K562 (cell line): ENCODE results near the gene COL4A1. TPM values are rescaled to one million over a fixed set of nuclear protein-coding genes. Genes with fewer than 3 reads are reported as not detected.

Experiments
- ATAC-seq: fragments of 200-7000 bp; cut with Tn5 transposase; 3 replicates; pipeline ENCODE4 v1.9.1; 2020; ENCODE audit warnings: moderate library complexity
- BruUV-seq: library from RNA; stranded (reverse); fragments of 400-500 nt; replicated peaks from 2 replicates; lab custom pipeline; 2021; lab: Mats Ljungman, UMichigan
- CTCF ChIA-PET: fragments of 300-600 bp; formaldehyde crosslinking; extraction: SDS; loops from one replicate; lab custom pipeline; 2021; ENCODE audit warnings: low intra/inter-chr PET ratio; lab: Yijun Ruan, JAX
- POLR2A ChIA-PET: fragments of 300-600, 350-650 bp; sonication (Branson Sonifier 250); formaldehyde crosslinking; extraction: SDS; loops from one replicate; lab custom pipeline; 2021; ENCODE audit warnings: antibody characterized with exemption, inconsistent platforms; lab: Yijun Ruan, JAX
- DNase-seq, 4 experiments: peaks; one replicate each; pipeline versions ENCODE4 v3.0.0 to v3.0.0-alpha.2; 2011 to 2018; ENCODE audit warnings: low spot score in 3 of 4, mixed read lengths in 3 of 4; ENCODE audit errors: extremely low read depth in 1 of 4
- FAIRE-seq: peaks from 2 replicates; lab custom pipeline; 2011; peaks lifted over from hg19 to GRCh38; lab: Jason Lieb, UNC
- H2AFZ ChIP-seq: 2 replicates; pipeline ENCODE4 v1.6.0; 2011; ENCODE audit warnings: low read depth, low read length, control low read depth, inconsistent platforms
- H3K27ac ChIP-seq: fragments of 200-600 bp; 3 replicates; pipeline ENCODE4 v1.8.0; 2011; ENCODE audit warnings: low read depth, mild to moderate bottlenecking, control low read depth, inconsistent platforms, low read length, moderate library complexity, mixed read lengths; ENCODE audit errors: extremely low read depth
- H3K27me3 ChIP-seq, 2 experiments: fragments of 300-600 bp in 1 of 2; 2 replicates in 1 of 2; 3 replicates in 1 of 2; pipeline versions ENCODE4 v1.6.0 to v1.8.0; 2011; ENCODE audit warnings: inconsistent platforms in 2 of 2, low read length in 2 of 2, mild to moderate bottlenecking in 1 of 2, mixed read lengths in 1 of 2, moderate library complexity in 1 of 2; ENCODE audit not compliant: control insufficient read depth in 2 of 2, insufficient read depth in 2 of 2
- H3K36me3 ChIP-seq: fragments of 300-600 bp; 3 replicates; pipeline ENCODE4 v1.8.0; 2011; ENCODE audit warnings: mild to moderate bottlenecking, low read length, inconsistent platforms; ENCODE audit not compliant: control insufficient read depth, insufficient read depth
- H3K4me1 ChIP-seq, 2 experiments: fragments of 200-600 bp in 1 of 2; replicated peaks in 1 of 2; 2 replicates in 1 of 2; 3 replicates in 1 of 2; pipeline versions ENCODE4 v1.5.1 to v1.8.0; 2011; ENCODE audit warnings: inconsistent platforms in 2 of 2, low read length in 2 of 2, mild to moderate bottlenecking in 1 of 2, mixed read lengths in 1 of 2, moderate library complexity in 1 of 2; ENCODE audit not compliant: control insufficient read depth in 2 of 2, insufficient read depth in 2 of 2
- H3K4me2 ChIP-seq: 2 replicates; pipeline ENCODE4 v1.6.1; 2011; ENCODE audit warnings: low read length, control low read depth, inconsistent platforms, mixed read lengths; ENCODE audit not compliant: insufficient read depth
- H3K4me3 ChIP-seq: fragments of 200-600 bp; sonication (generic), shearing (Covaris generic); 2 replicates; pipeline ENCODE4 v1.5.1; 2016; ENCODE audit warnings: control low read depth, inconsistent platforms
- H3K79me2 ChIP-seq: fragments of 200-600 bp; 3 replicates; pipeline ENCODE4 v1.8.0; 2011; ENCODE audit warnings: low read length, inconsistent platforms; ENCODE audit not compliant: control insufficient read depth, insufficient read depth
- H3K9ac ChIP-seq, 2 experiments: 2 replicates each; pipeline versions ENCODE4 v1.6.0 to v1.6.1; 2011; ENCODE audit warnings: low read depth in 2 of 2, low read length in 2 of 2, control low read depth in 1 of 2, inconsistent platforms in 1 of 2, mild to moderate bottlenecking in 1 of 2, mixed read lengths in 1 of 2; ENCODE audit not compliant: insufficient read depth in 1 of 2
- H3K9me1 ChIP-seq: one replicate; pipeline ENCODE4 v1.6.0; 2011; ENCODE audit warnings: inconsistent platforms, mild to moderate bottlenecking, low read length, moderate library complexity; ENCODE audit not compliant: control insufficient read depth, insufficient read depth
- H3K9me3 ChIP-seq: replicated peaks from 2 replicates; pipeline ENCODE4 v1.5.1; 2011; ENCODE audit warnings: low read depth, low read length, inconsistent platforms; ENCODE audit not compliant: control insufficient read depth, insufficient read depth
- H4K20me1 ChIP-seq: replicated peaks from 2 replicates; pipeline ENCODE4 v1.6.1; 2011; ENCODE audit warnings: low read length, inconsistent platforms, mixed read lengths; ENCODE audit not compliant: control insufficient read depth, insufficient read depth
- GTF2A2 ChIP-seq: IDR thresholded peaks from 2 replicates; pipeline ENCODE4 v1.6.1; 2016; ENCODE audit warnings: mild to moderate bottlenecking, missing genetic modification characterization, missing compliant biosample characterization
- PTBP1 ChIP-seq: fragments of 200-400 bp; formaldehyde crosslinking; IDR thresholded peaks from 2 replicates; pipeline ENCODE4 v1.6.1; 2017; ENCODE audit warnings: low read depth, low read length
- TBP ChIP-seq: optimal IDR thresholded peaks from 2 replicates; pipeline ENCODE3; 2011; ENCODE audit warnings: low read depth, low read length, improper control_type of control experiment
- ZNF511 ChIP-seq: sonication (generic); formaldehyde crosslinking; IDR thresholded peaks from 2 replicates; pipeline ENCODE4 v1.8.0; 2022; ENCODE audit warnings: mild to moderate bottlenecking, missing genetic modification reagents
- WGBS: fragments of 100-300 bp; shearing (Covaris generic); methylation state at CpG from one replicate; pipeline ENCODE4 v1.1.6; 2016; ENCODE audit warnings: low coverage, mixed read lengths; ENCODE audit not compliant: insufficient coverage; ENCODE audit errors: missing lambda C conversion rate; 5-methylcytosine and 5-hydroxymethylcytosine counted together
- in situ Hi-C: fragments of 300-500 bp; cut with MboI; formaldehyde crosslinking; loops from 4 replicates; pipeline ENCODE4 v1.15.0; 2018; ENCODE audit warnings: inconsistent platforms, mixed read lengths
- intact Hi-C: fragments of 100-400 bp; cut with micrococcal nuclease; formaldehyde crosslinking; loops from 2 replicates; pipeline ENCODE4 v1.14.2; 2022
- polyA plus RNA-seq, 8 experiments: library from polyadenylated mRNA; depleted of rRNA in 4 of 8; stranded (reverse) in 5 of 8; unstranded in 3 of 8; fragments of >200 nt; fragmentation: Nextera tagmentation in 2 of 8; fragmentation: Illumina TruSeq in 1 of 8; extraction: Ambion mirVana in 2 of 8; extraction: Trizol in 1 of 8; gene quantifications; 2 replicates each; pipeline versions ENCODE4 v1.2.1 to v1.2.3, GENCODE V29; 2011 to 2014; ENCODE audit warnings: inconsistent platforms in 1 of 8, missing spikeins in 1 of 8
- total RNA-seq, 7 experiments: library from RNA; depleted of rRNA in 6 of 7; stranded (reverse); fragments of >200 nt in 6 of 7; fragmentation: Illumina TruSeq in 2 of 7; extraction: Trizol in 2 of 7; gene quantifications; 2 replicates each; pipeline versions ENCODE4 v1.2.1 to v1.2.3, GENCODE V29; 2011 to 2021; ENCODE audit warnings: low replicate concordance in 1 of 7
- TF ChIP-seq, protein P1 (sequence below): sonication (generic); formaldehyde crosslinking; IDR thresholded peaks from 2 replicates; pipeline ENCODE4 v1.8.0; 2022; ENCODE audit warnings: mild to moderate bottlenecking, low read depth, missing genetic modification reagents
- TF ChIP-seq, protein P2 (sequence below): fragments of 450-650 bp; IDR thresholded peaks from 2 replicates; pipeline ENCODE4 v1.7.0; 2016; ENCODE audit warnings: borderline replicate concordance

The COL4A1 gene
- total and polyA plus RNA-seq, 9 of the 15 experiments (the other 6 are each of a cell fraction or from before 2014, with no cell fraction given): 0.35 TPM; not detected in 8

DNA sequence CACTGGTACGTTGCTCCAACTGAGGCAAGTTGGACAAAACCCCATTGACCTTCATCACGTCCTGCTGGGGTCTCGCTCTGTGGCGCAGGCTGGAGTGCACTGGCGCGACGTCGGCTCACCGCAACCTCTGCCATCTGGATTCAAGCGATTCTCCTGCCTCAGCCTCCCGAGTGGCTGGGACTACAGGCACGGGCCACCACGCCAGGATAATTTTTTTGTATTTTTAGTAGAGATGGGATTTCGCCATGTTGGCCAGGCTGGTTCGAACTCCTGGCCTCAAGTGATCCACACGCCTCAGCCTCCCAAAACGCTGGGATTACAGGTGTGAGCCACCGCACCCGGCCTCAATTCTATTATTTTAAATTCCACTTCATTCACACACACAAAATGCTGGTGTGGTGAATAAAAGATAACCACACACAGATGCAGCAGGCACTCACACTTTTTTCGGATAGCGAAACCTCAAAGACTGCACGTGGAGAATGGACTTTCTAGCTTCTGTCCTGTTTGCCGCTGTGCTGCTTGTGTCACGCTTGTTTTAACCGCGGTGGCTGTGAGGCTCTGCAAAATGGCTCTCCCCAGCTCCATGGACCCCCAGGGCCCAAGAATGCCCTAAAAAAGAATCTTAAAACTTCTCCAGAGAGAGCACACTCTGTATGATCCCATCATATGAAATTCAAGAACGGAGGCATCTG is 58.4 kb downstream of the COL4A1 start:
- POLR2A ChIA-PET: no interaction called here
- DNase-seq (no peak), ATAC-seq (no peak), FAIRE-seq (no peak)
- intact Hi-C loops: no loop called here
- BruUV-seq: no TSS peak
- Histone ChIP-seq H3K4me1 (no peaks in the 10 kb centered on the region), H3K9me3 (no peaks in the 10 kb centered on the region), H3K9me1 (no peaks in the 10 kb centered on the region), H2AFZ (no peak overlapping the region), H3K27me3 (peaks cover 0 to 29% of the 10 kb centered on the region in 2 experiments; a peak in 2 of 5 replicates), H3K79me2 (no peaks in the 10 kb centered on the region), H3K36me3 (no peaks in the 10 kb centered on the region), H4K20me1 (no peaks in the 10 kb centered on the region), H3K27ac (no peak overlapping the region), H3K4me2 (no peak overlapping the region), H3K9ac (no peak overlapping the region), H3K4me3 (no peak overlapping the region)
- WGBS: 11% methylated on average over 22 of the region's 27 CpGs
- in situ Hi-C loops: no loop called here
- TF ChIP-seq TBP (no peak), PTBP1 (no peak), GTF2A2 (tag) (no peak), ZNF511 (no peak)
- TF ChIP-seq, protein P1, sequence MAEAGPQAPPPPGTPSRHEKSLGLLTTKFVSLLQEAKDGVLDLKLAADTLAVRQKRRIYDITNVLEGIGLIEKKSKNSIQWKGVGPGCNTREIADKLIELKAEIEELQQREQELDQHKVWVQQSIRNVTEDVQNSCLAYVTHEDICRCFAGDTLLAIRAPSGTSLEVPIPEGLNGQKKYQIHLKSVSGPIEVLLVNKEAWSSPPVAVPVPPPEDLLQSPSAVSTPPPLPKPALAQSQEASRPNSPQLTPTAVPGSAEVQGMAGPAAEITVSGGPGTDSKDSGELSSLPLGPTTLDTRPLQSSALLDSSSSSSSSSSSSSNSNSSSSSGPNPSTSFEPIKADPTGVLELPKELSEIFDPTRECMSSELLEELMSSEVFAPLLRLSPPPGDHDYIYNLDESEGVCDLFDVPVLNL (CRISPR knock-in tag): no peak
- TF ChIP-seq, protein P2, sequence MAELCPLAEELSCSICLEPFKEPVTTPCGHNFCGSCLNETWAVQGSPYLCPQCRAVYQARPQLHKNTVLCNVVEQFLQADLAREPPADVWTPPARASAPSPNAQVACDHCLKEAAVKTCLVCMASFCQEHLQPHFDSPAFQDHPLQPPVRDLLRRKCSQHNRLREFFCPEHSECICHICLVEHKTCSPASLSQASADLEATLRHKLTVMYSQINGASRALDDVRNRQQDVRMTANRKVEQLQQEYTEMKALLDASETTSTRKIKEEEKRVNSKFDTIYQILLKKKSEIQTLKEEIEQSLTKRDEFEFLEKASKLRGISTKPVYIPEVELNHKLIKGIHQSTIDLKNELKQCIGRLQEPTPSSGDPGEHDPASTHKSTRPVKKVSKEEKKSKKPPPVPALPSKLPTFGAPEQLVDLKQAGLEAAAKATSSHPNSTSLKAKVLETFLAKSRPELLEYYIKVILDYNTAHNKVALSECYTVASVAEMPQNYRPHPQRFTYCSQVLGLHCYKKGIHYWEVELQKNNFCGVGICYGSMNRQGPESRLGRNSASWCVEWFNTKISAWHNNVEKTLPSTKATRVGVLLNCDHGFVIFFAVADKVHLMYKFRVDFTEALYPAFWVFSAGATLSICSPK: no peak
- CTCF ChIA-PET: no interaction called here
